Natural killer cell (primary cell): ENCODE results near the gene KCNT2. TPM values are rescaled to one million over a fixed set of nuclear protein-coding genes. Genes with fewer than 3 reads are reported as not detected.

ENCODE experiments used
- ATAC-seq, 3 donors: fragments of 150-1000 bp in 2 of 3; fragments of 200-7000 bp in 1 of 3; cut with Tn5 transposase; 1 replicate in 1 of 3; 2 replicates in 2 of 3; pipeline ENCODE4 v1.10.0; 2021; ENCODE audit warnings: mild to moderate bottlenecking in 2 of 3, moderate library complexity in 2 of 3
- DNase-seq, 2 donors: peaks; one replicate each; pipeline versions ENCODE4 v3.0.0 to v3.0.0-alpha.2; 2013 to 2021; ENCODE audit warnings: mixed read lengths in 1 of 2
- H3K27ac ChIP-seq: one replicate; pipeline ENCODE4 v1.5.1; 2013; ENCODE audit warnings: mild to moderate bottlenecking, low read length
- H3K27me3 ChIP-seq: one replicate; pipeline ENCODE4 v1.6.1; 2013; ENCODE audit warnings: low read length; ENCODE audit not compliant: control insufficient read depth, insufficient read depth
- H3K36me3 ChIP-seq: one replicate; pipeline ENCODE4 v1.6.1; 2013; ENCODE audit warnings: low read length; ENCODE audit not compliant: control insufficient read depth, insufficient read depth
- H3K4me1 ChIP-seq: one replicate; pipeline ENCODE4 v1.6.1; 2013; ENCODE audit warnings: low read length; ENCODE audit not compliant: control insufficient read depth, insufficient read depth
- H3K4me3 ChIP-seq: one replicate; pipeline ENCODE4 v1.5.1; 2013; ENCODE audit warnings: low read length
- H3K9me3 ChIP-seq: one replicate; pipeline ENCODE4 v1.6.1; 2013; ENCODE audit warnings: low read length; ENCODE audit not compliant: control insufficient read depth, insufficient read depth
- H3K27ac Mint-ChIP-seq, 2 donors: one replicate each; pipeline ENCODE4 v1.8.0; 2022; ENCODE audit warnings: mild to moderate bottlenecking in 2 of 2, mixed read lengths in 2 of 2, moderate library complexity in 1 of 2
- H3K27me3 Mint-ChIP-seq, 2 donors: one replicate each; pipeline ENCODE4 v1.8.0; 2022; ENCODE audit warnings: low read depth in 2 of 2, mixed read lengths in 2 of 2
- H3K36me3 Mint-ChIP-seq: one replicate; pipeline ENCODE4 v1.8.0; 2022; ENCODE audit warnings: mixed read lengths
- H3K4me1 Mint-ChIP-seq, 2 donors: one replicate each; pipeline ENCODE4 v1.8.0; 2022; ENCODE audit warnings: mixed read lengths in 2 of 2
- H3K4me3 Mint-ChIP-seq: one replicate; pipeline ENCODE4 v1.8.0; 2022; ENCODE audit warnings: mild to moderate bottlenecking, moderate library complexity, mixed read lengths
- H3K9me3 Mint-ChIP-seq, 2 donors: one replicate each; pipeline ENCODE4 v1.8.0; 2022; ENCODE audit warnings: mixed read lengths in 2 of 2
- whole genome bisulfite sequencing: methylation state at CpG from one replicate; pipeline ENCODE4 v1.1.7; 2013; ENCODE audit warnings: missing lambda C conversion rate; ENCODE audit not compliant: insufficient coverage; 5-methylcytosine and 5-hydroxymethylcytosine counted together
- intact Hi-C: fragments of 100-400 bp; cut with micrococcal nuclease; formaldehyde crosslinking; loops from one replicate; pipeline ENCODE4 v1.14.2; 2022
- total RNA-seq, 4 donors: library from RNA; stranded (reverse); fragments of 120-200 nt in 1 of 4; gene quantifications; one replicate each; pipeline versions ENCODE4 v1.2.3 to v1.2.4, GENCODE V29; 2013 to 2022
- TF ChIP-seq, protein P1 (sequence below): fragments of 200-600 bp; IDR thresholded peaks from one replicate; pipeline ENCODE4 v1.8.0; 2022; ENCODE audit warnings: antibody characterized with exemption

Gene KCNT2
- total RNA-seq, 3 donors from 2014 or later (not counting 1 experiment from before 2014, with no cell fraction given) = not detected

DNA sequence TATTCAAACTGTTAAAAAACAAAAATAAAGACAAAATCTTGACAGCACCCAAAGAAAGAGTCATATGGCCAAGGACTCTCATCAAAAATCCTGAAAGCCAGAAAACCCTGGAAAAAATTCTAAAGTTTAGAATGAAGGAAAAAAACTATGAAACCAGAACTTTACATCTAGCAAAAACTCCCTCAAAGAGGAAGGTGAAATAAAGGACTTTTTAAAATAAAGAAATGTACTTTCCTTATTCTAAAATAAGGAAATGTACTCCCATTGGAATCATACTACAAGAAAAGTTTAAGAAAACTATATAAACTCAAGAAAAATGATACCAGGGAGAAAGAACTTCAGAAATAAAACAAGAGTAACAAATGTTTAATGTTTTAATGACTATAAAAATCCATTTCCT, 206.3 kb downstream of the KCNT2 start:
- Mint-ChIP-seq H3K9me3 (peaks cover 5 to 12% of the 10 kb centered on the region in 2 donors), H3K4me3 (no peak overlapping the region), H3K27ac (no peak overlapping the region), H3K4me1 (no peaks in the 10 kb centered on the region), H3K36me3 (no peaks in the 10 kb centered on the region), H3K27me3 (no peaks in the 10 kb centered on the region)
- no peaks in the 10 kb centered on the region for H3K4me1 ChIP-seq
- TF ChIP-seq, protein P1, sequence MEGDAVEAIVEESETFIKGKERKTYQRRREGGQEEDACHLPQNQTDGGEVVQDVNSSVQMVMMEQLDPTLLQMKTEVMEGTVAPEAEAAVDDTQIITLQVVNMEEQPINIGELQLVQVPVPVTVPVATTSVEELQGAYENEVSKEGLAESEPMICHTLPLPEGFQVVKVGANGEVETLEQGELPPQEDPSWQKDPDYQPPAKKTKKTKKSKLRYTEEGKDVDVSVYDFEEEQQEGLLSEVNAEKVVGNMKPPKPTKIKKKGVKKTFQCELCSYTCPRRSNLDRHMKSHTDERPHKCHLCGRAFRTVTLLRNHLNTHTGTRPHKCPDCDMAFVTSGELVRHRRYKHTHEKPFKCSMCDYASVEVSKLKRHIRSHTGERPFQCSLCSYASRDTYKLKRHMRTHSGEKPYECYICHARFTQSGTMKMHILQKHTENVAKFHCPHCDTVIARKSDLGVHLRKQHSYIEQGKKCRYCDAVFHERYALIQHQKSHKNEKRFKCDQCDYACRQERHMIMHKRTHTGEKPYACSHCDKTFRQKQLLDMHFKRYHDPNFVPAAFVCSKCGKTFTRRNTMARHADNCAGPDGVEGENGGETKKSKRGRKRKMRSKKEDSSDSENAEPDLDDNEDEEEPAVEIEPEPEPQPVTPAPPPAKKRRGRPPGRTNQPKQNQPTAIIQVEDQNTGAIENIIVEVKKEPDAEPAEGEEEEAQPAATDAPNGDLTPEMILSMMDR = no peak
- no peaks in the 10 kb centered on the region for H3K27me3 ChIP-seq
- no peaks in the 10 kb centered on the region for H3K36me3 ChIP-seq
- H3K4me3 ChIP-seq = no peak overlapping the region
- intact Hi-C loops = no loop called here
- no peak overlapping the region for H3K27ac ChIP-seq
- no peaks in the 10 kb centered on the region for H3K9me3 ChIP-seq
- DNase-seq = no peak
- ATAC-seq = no peak

DNA sequence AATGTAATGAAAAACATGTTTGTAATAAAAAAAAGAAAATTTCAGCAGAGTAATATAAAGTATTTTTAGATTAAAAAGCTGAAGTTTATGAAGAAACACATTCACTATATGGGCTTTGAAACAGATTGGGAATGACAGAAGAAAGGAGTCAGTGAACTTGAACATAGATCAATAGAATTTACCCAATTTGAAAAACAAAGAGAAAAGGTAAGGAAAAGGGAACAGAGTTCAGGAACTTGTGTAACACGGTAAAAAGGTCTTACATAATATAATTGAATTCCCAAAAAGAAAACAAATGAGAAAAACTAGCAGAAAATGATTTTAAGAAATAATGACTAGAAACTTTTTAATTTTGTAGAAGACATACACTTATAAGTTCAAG, 206.8 kb downstream of the KCNT2 start:
- Histone ChIP-seq H3K27me3 (no peaks in the 10 kb centered on the region), H3K4me3 (no peak overlapping the region), H3K36me3 (no peaks in the 10 kb centered on the region), H3K4me1 (no peaks in the 10 kb centered on the region), H3K9me3 (no peaks in the 10 kb centered on the region), H3K27ac (no peak overlapping the region)
- H3K27me3 Mint-ChIP-seq = no peaks in the 10 kb centered on the region
- no peaks in the 10 kb centered on the region for H3K4me1 Mint-ChIP-seq
- TF ChIP-seq, protein P1 = no peak
- H3K9me3 Mint-ChIP-seq = peaks cover 5 to 12% of the 10 kb centered on the region in 2 donors
- no peak overlapping the region for H3K27ac Mint-ChIP-seq
- no peak for ATAC-seq
- intact Hi-C loops = no loop called here
- DNase-seq = no peak
- no peaks in the 10 kb centered on the region for H3K36me3 Mint-ChIP-seq
- H3K4me3 Mint-ChIP-seq = no peak overlapping the region
- no CpG with 5 or more reads among the region's 1 CpG for WGBS

DNA sequence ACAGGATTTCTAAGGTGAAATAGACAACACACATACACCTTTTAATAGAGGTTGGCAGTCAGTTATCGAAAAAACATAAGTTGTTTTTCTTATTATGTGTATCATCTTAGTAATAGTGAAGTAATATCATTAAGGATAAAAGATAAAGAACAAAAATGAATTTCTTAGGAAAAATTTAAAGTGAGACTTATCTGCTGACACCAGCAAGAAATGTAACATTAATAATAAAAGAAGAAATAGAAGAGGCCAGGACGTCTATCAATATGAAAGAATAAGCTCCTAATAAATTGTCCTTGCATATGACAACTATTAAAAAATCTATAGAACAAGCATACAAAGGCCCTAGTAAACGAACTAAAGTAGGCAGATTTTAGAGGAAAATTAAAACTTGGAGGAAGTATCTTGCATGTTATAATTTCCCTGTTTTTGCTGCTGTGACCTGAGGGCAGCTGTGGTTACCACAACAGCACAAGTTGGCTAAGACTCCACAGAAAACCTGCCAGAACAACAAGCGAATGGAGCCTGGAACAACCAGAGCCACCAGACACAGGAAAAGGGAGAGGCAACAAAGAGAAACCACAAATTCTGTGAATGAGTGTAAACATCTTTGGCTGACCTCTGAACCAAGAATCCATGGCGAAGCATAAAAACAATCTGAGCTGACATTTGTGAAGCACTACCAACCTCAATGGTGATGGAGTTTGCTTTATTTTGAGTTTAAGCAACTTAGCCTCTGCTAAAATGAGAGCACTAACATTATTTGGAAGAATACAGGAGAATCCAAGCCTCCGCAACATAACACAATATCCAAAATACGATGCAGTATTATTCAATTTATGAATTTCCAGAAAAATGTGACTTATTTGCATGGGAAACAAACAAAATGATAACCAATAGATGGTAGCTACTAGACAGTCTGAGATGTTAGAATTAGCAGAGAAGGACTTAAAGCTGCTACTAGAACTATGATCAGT, 207.5 kb downstream of the KCNT2 start:
- no peaks in the 10 kb centered on the region for H3K4me1 Mint-ChIP-seq
- H3K9me3 ChIP-seq = no peaks in the 10 kb centered on the region
- no peak overlapping the region for H3K4me3 Mint-ChIP-seq
- no peak overlapping the region for H3K4me3 ChIP-seq
- no peaks in the 10 kb centered on the region for H3K4me1 ChIP-seq
- H3K27me3 Mint-ChIP-seq = no peaks in the 10 kb centered on the region
- no peaks in the 10 kb centered on the region for H3K36me3 Mint-ChIP-seq
- H3K27ac ChIP-seq = no peak overlapping the region
- no peaks in the 10 kb centered on the region for H3K27me3 ChIP-seq
- intact Hi-C loops = no loop called here
- peaks cover 5 to 12% of the 10 kb centered on the region in 2 donors for H3K9me3 Mint-ChIP-seq
- DNase-seq (no peak), ATAC-seq (no peak)
- H3K36me3 ChIP-seq = no peaks in the 10 kb centered on the region
- TF ChIP-seq, protein P1 = no peak
- 45% methylated on average over 4 of the region's 7 CpGs for WGBS
- H3K27ac Mint-ChIP-seq = no peak overlapping the region
